ENCODE measurements around the gene FNIP2.

Gene FNIP2

DNA sequence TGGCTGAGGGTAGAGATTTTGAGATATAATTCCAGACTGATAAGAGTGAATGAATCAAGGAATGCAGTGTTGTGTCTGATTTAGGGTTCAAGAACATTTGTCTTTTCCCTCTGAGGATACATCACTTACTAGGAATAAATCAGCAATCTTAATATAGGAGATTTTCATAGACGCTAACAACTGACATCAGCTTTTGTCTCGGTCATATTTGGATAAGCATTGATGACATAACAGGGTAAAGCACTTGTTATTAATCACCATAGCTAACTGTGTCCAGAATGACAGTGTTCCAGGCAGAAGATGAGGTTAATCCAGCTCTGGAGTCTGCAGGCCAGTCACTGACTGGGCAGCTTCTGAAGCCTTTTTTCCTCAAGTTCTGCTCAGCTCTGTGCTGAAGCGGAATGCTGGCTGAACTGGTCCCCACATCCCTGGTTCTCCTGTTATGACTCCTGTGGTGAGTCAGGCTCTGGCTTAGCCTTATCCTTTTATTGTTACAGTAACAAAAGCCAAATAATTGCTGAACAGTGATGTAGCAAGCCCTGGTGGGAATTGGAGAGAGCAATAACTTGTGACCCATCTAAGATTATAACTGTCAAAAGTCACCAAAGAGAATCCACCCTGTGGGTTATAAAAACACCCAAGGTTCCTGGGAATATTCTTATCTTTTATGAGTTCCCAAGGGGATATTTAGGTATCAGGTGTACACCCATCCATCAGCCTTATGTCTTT, 41.8 kb downstream of the FNIP2 start:
- H3K27me3 ChIP-seq = no peaks in the 10 kb centered on the region
- H3K9me3 ChIP-seq = no peaks in the 10 kb centered on the region
- peaks cover 2% of the 10 kb centered on the region for H3K4me1 ChIP-seq
- DNase-seq = no peak
- TF ChIP-seq, protein P1, sequence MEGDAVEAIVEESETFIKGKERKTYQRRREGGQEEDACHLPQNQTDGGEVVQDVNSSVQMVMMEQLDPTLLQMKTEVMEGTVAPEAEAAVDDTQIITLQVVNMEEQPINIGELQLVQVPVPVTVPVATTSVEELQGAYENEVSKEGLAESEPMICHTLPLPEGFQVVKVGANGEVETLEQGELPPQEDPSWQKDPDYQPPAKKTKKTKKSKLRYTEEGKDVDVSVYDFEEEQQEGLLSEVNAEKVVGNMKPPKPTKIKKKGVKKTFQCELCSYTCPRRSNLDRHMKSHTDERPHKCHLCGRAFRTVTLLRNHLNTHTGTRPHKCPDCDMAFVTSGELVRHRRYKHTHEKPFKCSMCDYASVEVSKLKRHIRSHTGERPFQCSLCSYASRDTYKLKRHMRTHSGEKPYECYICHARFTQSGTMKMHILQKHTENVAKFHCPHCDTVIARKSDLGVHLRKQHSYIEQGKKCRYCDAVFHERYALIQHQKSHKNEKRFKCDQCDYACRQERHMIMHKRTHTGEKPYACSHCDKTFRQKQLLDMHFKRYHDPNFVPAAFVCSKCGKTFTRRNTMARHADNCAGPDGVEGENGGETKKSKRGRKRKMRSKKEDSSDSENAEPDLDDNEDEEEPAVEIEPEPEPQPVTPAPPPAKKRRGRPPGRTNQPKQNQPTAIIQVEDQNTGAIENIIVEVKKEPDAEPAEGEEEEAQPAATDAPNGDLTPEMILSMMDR (IDR thresholded peaks at IDR 0.05; ENCODE audit: low read depth, low read length) = no peak
- H3K36me3 ChIP-seq = no peaks in the 10 kb centered on the region
- H3K4me3 ChIP-seq (ENCODE audit: low read depth, low read length) = no peak overlapping the region

DNA sequence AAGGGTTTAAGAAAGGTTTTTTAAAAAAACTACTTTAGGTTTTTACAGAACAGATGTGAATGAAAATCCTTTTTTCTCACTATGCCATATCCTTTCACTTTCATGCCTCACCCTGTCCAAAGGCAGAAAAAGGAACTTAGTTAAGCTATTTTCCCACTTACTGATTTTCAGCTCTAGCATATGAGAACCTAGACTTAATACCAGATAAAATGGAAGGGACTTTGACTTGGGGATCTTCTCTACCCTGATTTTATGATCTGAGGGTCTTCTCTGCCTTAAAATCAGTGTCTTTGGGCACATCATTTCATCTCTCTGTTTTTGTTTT, 42.4 kb downstream of the FNIP2 start:
- Histone ChIP-seq H3K9me3 (no peaks in the 10 kb centered on the region), H3K36me3 (no peaks in the 10 kb centered on the region), H3K27me3 (no peaks in the 10 kb centered on the region), H3K4me3 (ENCODE audit: low read depth, low read length) (no peak overlapping the region), H3K4me1 (no peaks in the 10 kb centered on the region; the same call in none of the 2 replicates)
- DNase-seq = no peak
- TF ChIP-seq, protein P1 (IDR thresholded peaks at IDR 0.05; ENCODE audit: low read depth, low read length) = no peak

DNA sequence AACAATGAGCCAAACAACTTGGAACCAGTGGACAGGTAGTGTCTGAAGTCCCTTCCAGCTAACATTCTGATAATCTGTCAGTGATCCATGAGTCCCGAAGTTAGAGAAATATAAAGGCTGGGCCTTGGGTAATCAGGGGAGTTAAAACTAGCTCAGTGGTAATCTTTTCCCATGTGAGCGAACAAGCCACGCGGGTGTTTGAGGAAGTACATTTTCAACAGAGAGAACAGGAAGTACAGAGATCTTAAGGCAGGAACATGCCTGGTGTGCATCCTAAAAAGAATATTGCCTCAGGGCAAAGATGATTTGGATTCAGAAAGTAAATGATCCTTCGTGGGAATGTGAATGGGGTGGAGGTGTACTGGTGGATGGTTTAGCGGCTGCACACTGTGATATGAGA, 42.9 kb downstream of the FNIP2 start:
- no peak for DNase-seq
- H3K4me1 ChIP-seq = no peaks in the 10 kb centered on the region; the same call in none of the 2 replicates
- TF ChIP-seq, protein P1 (IDR thresholded peaks at IDR 0.05; ENCODE audit: low read depth, low read length) = no peak
- no peaks in the 10 kb centered on the region for H3K36me3 ChIP-seq
- H3K27me3 ChIP-seq = no peaks in the 10 kb centered on the region
- no peaks in the 10 kb centered on the region for H3K9me3 ChIP-seq
- H3K4me3 ChIP-seq (ENCODE audit: low read depth, low read length) = no peak overlapping the region

DNA sequence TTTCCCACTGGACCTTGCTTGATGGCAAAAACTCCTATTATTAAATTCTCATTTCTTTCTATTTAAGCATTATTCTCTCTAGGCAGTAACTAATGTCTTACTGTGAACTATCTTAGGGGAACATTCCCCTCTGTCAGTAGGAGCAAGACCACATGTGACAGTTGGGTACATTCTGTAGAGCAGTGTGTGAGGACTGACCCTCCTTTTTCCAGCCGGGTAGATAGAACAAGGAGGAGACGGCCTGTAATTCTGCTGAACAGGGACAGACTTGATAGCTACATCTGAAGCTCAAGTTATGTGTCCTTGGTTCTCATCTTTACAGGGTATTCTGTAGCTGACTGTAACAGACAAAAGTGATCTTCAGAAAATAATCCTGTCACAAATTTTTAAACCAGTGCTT, 43.3 kb downstream of the FNIP2 start:
- Histone ChIP-seq H3K4me3 (ENCODE audit: low read depth, low read length) (no peak overlapping the region), H3K9me3 (no peaks in the 10 kb centered on the region), H3K4me1 (no peaks in the 10 kb centered on the region; the same call in none of the 2 replicates), H3K27me3 (no peaks in the 10 kb centered on the region), H3K36me3 (no peaks in the 10 kb centered on the region)
- TF ChIP-seq, protein P1 (IDR thresholded peaks at IDR 0.05; ENCODE audit: low read depth, low read length) = no peak
- DNase-seq = no peak

DNA sequence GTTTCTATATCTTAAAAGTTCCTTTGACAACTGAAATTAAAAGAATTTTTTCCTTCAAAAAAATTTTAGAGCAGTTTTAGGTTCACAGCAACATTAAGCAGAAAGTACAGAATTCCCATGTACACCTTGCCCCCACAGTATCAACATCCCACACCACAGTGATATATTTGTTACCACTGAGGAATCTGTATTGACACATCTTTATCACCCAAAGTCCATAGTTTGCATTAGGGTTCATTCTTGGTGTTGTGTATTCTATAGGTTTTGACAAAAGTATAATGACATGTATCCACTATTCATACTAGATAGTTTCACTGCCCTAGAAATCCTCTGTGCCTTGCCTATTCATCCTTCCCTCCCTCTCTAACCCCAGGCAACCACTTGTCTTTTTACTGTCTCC, 43.7 kb downstream of the FNIP2 start:
- no peak overlapping the region for H3K4me3 ChIP-seq (ENCODE audit: low read depth, low read length)
- H3K9me3 ChIP-seq = no peaks in the 10 kb centered on the region
- no peaks in the 10 kb centered on the region; the same call in none of the 2 replicates for H3K4me1 ChIP-seq
- DNase-seq = no peak
- H3K36me3 ChIP-seq = no peaks in the 10 kb centered on the region
- TF ChIP-seq, protein P1 (IDR thresholded peaks at IDR 0.05; ENCODE audit: low read depth, low read length) = no peak
- H3K27me3 ChIP-seq = no peaks in the 10 kb centered on the region

DNA sequence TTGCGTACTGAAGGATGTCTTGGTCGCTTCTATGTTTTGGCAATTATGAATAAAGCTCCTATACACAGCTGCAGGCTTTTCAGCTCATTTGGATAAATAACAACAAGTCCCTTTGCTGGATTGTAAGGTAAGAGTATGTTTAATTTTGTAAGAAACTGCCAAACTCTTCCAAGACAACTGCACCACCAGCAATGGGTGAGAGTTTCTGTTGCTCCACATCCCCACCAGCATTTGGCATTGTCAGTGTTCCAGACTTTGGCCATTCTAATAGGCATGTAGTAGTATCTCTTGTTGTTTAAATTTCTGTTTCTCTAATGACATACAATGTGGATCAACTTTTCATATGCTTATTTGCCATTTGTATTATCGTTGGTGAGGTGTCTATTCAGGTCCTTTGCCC, 44.3 kb downstream of the FNIP2 start:
- Histone ChIP-seq H3K4me1 (no peaks in the 10 kb centered on the region; the same call in none of the 2 replicates), H3K4me3 (ENCODE audit: low read depth, low read length) (no peak overlapping the region), H3K27me3 (no peaks in the 10 kb centered on the region), H3K36me3 (no peaks in the 10 kb centered on the region), H3K9me3 (no peaks in the 10 kb centered on the region)
- no peak for DNase-seq
- TF ChIP-seq, protein P1 (IDR thresholded peaks at IDR 0.05; ENCODE audit: low read depth, low read length) = no peak

Data from BE2C (cell line).